Inflammatory macrophage treated with lipopolysaccharide for 1 hour (primary cell): ENCODE results near the gene RIC8A.
A peak's percentile ranks its signal among the peaks of the same experiment; 100 is the strongest.
"Not testable (repeated sequence)": the region's sequence is repeated elsewhere in the genome, so short reads cannot be mapped to it uniquely, and the experiment has no call there.

ENCODE experiments used
- DNase-seq, 2 donors: peaks; one replicate each; pipeline ENCODE4 v3.0.0-alpha.2; 2020 to 2022

Gene RIC8A

GRCh38 chr11:207208-207862 is at the start of gene RIC8A, which contains the start of gene BET1L:
TSS of gene RIC8A (plus strand) at chr11:207708. CDS start at chr11:208855, 1,147 bp downstream.
TSS of gene BET1L (minus strand) at chr11:207399. CDS start at chr11:207321, 78 bp downstream.
- DNase-seq, result peak; percentile 99

- not testable (repeated sequence) for DNase-seq
Observed at GRCh38 chr11:180242-180641, 27.3 kb upstream of the RIC8A start.

- not testable (repeated sequence) for DNase-seq
Observed at GRCh38 chr11:189200-189783, 18.2 kb upstream of the RIC8A start.

- DNase-seq, result not testable (repeated sequence)
Observed at GRCh38 chr11:189843-190311, 17.6 kb upstream of the RIC8A start.

- not testable (repeated sequence) for DNase-seq
Observed at GRCh38 chr11:190546-190945, 17.0 kb upstream of the RIC8A start.

GRCh38 chr11:191490-192478 is 15.7 kb upstream of the RIC8A start:
- not testable (repeated sequence) for DNase-seq

GRCh38 chr11:192674-193128 is 14.8 kb upstream of the RIC8A start, which contains the start of gene SCGB1C1:
TSS of gene SCGB1C1 (plus strand) at chr11:193078. CDS start at chr11:193100, 22 bp downstream.
- not testable (repeated sequence) for DNase-seq

- DNase-seq, result not testable (repeated sequence)
Observed at GRCh38 chr11:193481-193880, 14.0 kb upstream of the RIC8A start.

GRCh38 chr11:196786-197731 is 10.4 kb upstream of the RIC8A start:
- DNase-seq, result no peak

- DNase-seq, result no peak
Observed at GRCh38 chr11:197741-198235, 9.7 kb upstream of the RIC8A start.

- no peak for DNase-seq
Observed at GRCh38 chr11:198236-198806, 9.2 kb upstream of the RIC8A start.

- DNase-seq, result no peak
Observed at GRCh38 chr11:199004-199581, 8.4 kb upstream of the RIC8A start.

- DNase-seq, result no peak
Observed at GRCh38 chr11:199782-200181, 7.7 kb upstream of the RIC8A start.

GRCh38 chr11:200224-201003 is 7.1 kb upstream of the RIC8A start:
- DNase-seq, result no peak

- DNase-seq, result peak in 1 of 2 donors; percentile 20
Observed at GRCh38 chr11:201966-202365, 5.5 kb upstream of the RIC8A start.

GRCh38 chr11:202490-202889 is 5.0 kb upstream of the RIC8A start:
- no peak for DNase-seq

GRCh38 chr11:203056-203944 is 4.2 kb upstream of the RIC8A start:
- no peak for DNase-seq

- DNase-seq, result no peak
Observed at GRCh38 chr11:203945-204586, 3.4 kb upstream of the RIC8A start.
